ENCODE measurements around the gene NEDD9. TPM values are rescaled to one million over a fixed set of nuclear protein-coding genes. Genes with fewer than 3 reads are reported as not detected.

Gene NEDD9
- total and polyA plus RNA-seq, 2 experiments from 2014 or later = 4.4 to 13.0 TPM

DNA sequence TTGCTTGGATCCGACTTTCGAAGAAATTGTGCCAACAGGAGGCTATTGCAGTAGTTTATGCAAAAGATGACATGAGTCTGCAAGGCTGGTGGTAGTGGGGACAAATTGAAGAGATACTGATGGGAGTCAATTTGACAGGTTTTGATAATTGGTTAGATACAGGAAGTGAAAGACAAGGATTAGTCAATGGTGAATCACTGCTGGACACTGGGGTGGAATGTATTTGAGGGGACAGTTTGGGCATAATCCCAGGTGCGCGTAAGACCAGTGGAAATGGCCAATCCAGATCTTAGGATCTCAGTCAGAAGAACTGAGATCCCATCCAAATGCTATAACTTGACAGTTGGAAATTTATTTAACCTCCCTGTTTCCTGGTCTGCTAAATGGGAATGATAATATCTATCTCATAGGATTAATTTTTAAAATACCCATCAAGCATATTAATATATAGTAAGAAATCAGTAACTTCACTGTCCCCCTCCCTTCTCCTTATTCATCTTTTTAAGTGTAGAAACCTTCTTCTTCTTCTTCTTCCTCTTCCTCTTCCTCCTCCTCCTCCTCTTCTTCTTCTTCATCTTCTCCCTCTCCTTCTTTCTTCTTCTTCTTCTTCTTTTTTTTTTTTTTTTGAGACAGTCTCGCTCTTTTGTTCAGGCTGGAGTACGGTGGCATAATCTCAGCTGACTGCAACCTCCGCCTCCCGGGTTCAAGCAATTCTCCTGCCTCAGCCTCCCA lies 90.0 kb downstream of the NEDD9 start (continued):
- TF ChIP-seq, protein P1, sequence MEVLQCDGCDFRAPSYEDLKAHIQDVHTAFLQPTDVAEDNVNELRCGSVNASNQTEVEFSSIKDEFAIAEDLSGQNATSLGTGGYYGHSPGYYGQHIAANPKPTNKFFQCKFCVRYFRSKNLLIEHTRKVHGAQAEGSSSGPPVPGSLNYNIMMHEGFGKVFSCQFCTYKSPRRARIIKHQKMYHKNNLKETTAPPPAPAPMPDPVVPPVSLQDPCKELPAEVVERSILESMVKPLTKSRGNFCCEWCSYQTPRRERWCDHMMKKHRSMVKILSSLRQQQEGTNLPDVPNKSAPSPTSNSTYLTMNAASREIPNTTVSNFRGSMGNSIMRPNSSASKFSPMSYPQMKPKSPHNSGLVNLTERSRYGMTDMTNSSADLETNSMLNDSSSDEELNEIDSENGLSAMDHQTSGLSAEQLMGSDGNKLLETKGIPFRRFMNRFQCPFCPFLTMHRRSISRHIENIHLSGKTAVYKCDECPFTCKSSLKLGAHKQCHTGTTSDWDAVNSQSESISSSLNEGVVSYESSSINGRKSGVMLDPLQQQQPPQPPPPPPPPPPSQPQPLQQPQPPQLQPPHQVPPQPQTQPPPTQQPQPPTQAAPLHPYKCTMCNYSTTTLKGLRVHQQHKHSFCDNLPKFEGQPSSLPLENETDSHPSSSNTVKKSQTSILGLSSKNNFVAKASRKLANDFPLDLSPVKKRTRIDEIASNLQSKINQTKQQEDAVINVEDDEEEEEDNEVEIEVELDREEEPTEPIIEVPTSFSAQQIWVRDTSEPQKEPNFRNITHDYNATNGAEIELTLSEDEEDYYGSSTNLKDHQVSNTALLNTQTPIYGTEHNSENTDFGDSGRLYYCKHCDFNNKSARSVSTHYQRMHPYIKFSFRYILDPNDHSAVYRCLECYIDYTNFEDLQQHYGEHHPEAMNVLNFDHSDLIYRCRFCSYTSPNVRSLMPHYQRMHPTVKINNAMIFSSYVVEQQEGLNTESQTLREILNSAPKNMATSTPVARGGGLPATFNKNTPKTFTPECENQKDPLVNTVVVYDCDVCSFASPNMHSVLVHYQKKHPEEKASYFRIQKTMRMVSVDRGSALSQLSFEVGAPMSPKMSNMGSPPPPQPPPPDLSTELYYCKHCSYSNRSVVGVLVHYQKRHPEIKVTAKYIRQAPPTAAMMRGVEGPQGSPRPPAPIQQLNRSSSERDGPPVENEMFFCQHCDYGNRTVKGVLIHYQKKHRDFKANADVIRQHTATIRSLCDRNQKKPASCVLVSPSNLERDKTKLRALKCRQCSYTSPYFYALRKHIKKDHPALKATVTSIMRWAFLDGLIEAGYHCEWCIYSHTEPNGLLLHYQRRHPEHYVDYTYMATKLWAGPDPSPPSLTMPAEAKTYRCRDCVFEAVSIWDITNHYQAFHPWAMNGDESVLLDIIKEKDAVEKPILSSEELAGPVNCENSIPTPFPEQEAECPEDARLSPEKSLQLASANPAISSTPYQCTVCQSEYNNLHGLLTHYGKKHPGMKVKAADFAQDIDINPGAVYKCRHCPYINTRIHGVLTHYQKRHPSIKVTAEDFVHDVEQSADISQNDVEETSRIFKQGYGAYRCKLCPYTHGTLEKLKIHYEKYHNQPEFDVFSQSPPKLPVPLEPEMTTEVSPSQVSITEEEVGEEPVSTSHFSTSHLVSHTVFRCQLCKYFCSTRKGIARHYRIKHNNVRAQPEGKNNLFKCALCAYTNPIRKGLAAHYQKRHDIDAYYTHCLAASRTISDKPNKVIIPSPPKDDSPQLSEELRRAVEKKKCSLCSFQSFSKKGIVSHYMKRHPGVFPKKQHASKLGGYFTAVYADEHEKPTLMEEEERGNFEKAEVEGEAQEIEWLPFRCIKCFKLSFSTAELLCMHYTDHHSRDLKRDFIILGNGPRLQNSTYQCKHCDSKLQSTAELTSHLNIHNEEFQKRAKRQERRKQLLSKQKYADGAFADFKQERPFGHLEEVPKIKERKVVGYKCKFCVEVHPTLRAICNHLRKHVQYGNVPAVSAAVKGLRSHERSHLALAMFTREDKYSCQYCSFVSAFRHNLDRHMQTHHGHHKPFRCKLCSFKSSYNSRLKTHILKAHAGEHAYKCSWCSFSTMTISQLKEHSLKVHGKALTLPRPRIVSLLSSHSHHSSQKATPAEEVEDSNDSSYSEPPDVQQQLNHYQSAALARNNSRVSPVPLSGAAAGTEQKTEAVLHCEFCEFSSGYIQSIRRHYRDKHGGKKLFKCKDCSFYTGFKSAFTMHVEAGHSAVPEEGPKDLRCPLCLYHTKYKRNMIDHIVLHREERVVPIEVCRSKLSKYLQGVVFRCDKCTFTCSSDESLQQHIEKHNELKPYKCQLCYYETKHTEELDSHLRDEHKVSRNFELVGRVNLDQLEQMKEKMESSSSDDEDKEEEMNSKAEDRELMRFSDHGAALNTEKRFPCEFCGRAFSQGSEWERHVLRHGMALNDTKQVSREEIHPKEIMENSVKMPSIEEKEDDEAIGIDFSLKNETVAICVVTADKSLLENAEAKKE (CRISPR knock-in tag; IDR thresholded peaks at IDR 0.05) = no peak

DNA sequence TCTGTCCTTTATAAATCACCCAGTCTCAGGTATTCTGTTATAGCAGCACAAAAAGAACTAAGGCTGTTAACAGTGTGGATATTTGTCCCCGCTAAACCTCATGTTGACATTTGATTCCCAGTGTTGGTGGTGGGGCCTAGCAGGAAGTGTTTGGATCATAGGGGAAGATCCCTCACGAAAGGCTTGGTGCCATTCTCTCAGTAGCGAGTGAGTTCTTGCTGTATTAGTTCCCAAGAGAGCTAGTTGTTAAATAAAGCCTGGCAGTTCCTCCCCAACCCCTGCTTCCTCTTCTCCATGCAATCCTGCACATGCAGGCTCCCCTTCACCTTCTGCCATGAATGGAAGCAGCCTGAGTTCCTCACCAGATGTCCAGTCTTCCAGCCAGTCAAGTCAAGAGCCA lies 91.2 kb downstream of the NEDD9 start:
- DNase-seq (ENCODE audit: low spot score) (no peak), ATAC-seq (no peak)
- H3K9me2 ChIP-seq (ENCODE audit: insufficient read depth) = no peaks in the 10 kb centered on the region; the same call in 1 of the 2 replicates
- H3F3A ChIP-seq (replicated peaks; ENCODE audit: low read depth) = no peaks in the 10 kb centered on the region
- no peak overlapping the region for H2AFZ ChIP-seq
- TF ChIP-seq NANOG (IDR thresholded peaks at IDR 0.05; ENCODE audit: borderline replicate concordance) (no peak), ZNF331 (CRISPR knock-in tag; IDR thresholded peaks at IDR 0.05; ENCODE audit: low read depth) (no peak), POLR2AphosphoS5 (IDR thresholded peaks at IDR 0.05; ENCODE audit: low read depth) (no peak), JUNB (IDR thresholded peaks at IDR 0.05; ENCODE audit: unreplicated experiment) (no peak)
- TF ChIP-seq, protein P1 (CRISPR knock-in tag; IDR thresholded peaks at IDR 0.05) = no peak
- H3K27me3 Mint-ChIP-seq (ENCODE audit: insufficient read depth, low read depth, poor library complexity) = peaks cover 2% of the 10 kb centered on the region
- H3K4me2 ChIP-seq = no peak overlapping the region
- H3K4me3 ChIP-seq = no peak overlapping the region
- H3K79me2 ChIP-seq (replicated peaks; ENCODE audit: insufficient read depth) = no peaks in the 10 kb centered on the region
- H4K20me1 ChIP-seq (replicated peaks; ENCODE audit: insufficient read depth) = no peaks in the 10 kb centered on the region
- no peaks in the 10 kb centered on the region for H3K36me3 Mint-ChIP-seq (ENCODE audit: low read depth)
- H3K27ac Mint-ChIP-seq = no peak overlapping the region
- H3K27ac ChIP-seq (ENCODE audit: low read depth) = no peak overlapping the region
- H3K36me3 ChIP-seq (ENCODE audit: insufficient read depth) = no peaks in the 10 kb centered on the region
- H3K27me3 ChIP-seq (ENCODE audit: insufficient read depth) = no peaks in the 10 kb centered on the region
- no peaks in the 10 kb centered on the region for H3K9me3 Mint-ChIP-seq
- H3K4me3 Mint-ChIP-seq = no peak overlapping the region
- H3K4me1 Mint-ChIP-seq = peaks cover 30% of the 10 kb centered on the region
- peaks cover 15% of the 10 kb centered on the region for H3K4me1 ChIP-seq (ENCODE audit: insufficient read depth)

Measured in GM23338 (cell line).